ENCODE data around the gene C2orf68. TPM values are rescaled to one million over a fixed set of nuclear protein-coding genes. Genes with fewer than 3 reads are reported as not detected.

Gene C2orf68
- total and polyA plus RNA-seq, 4 donors = 7.6 to 20.9 (median 11.6) TPM

DNA sequence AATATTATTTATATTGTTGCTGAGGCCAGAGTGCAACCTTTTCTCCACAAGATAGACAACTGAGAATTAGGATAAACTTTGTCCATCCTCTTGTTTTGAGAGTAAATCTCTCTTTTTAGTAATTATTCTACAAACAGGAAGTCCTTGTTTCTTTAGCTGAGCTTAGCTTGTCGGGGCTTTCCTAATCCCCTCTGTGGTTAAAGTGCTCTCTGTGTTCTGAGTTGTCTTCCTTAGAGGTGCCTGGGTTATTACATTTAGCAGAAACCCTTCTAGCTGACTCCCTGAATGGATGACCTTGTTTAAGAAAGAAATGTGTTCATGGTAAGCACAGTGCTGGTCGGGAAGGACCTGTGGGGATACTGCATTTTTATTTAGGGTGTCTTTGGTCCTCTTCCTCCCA is 16.8 kb upstream of the C2orf68 start:
- Histone ChIP-seq H3K27me3 (ENCODE audit: control insufficient read depth in 4 of 4, insufficient read depth in 4 of 4, low read length in 3 of 4) (no peaks in the 10 kb centered on the region), H3K9me3 (ENCODE audit: control insufficient read depth in 4 of 4, low read length in 3 of 4) (no peaks in the 10 kb centered on the region), H3K4me1 (ENCODE audit: control insufficient read depth in 4 of 4, insufficient read depth in 4 of 4, low read length in 3 of 4) (no peaks in the 10 kb centered on the region), H3K4me3 (ENCODE audit: low read depth in 1 of 3, low read length in 3 of 3) (no peak overlapping the region), H3K27ac (ENCODE audit: low read depth in 1 of 2, low read length in 2 of 2) (no peak overlapping the region), H3K9ac (ENCODE audit: low read depth in 1 of 2, low read length in 2 of 2) (no peak overlapping the region), H3K36me3 (ENCODE audit: control insufficient read depth in 4 of 4, insufficient read depth in 3 of 4, low read depth in 1 of 4, low read length in 3 of 4) (peaks cover 15 to 69% (median 50%) of the 10 kb centered on the region in 4 donors)
- DNase-seq (ENCODE audit: low spot score) = no peak
- 75% methylated on average over 2 of the region's 2 CpGs for WGBS
- TF ChIP-seq TAF1 (conservative IDR thresholded peaks at IDR 0.05) = no peak
- TF ChIP-seq JUND (IDR thresholded peaks at IDR 0.05) = no peak
- TF ChIP-seq HNF4A (conservative IDR thresholded peaks at IDR 0.05) = no peak
- TF ChIP-seq REST (IDR thresholded peaks at IDR 0.05) = no peak
- TF ChIP-seq HNF4G (IDR thresholded peaks at IDR 0.05) = no peak
- TF ChIP-seq RXRA (IDR thresholded peaks at IDR 0.05) = no peak
- no peak for TF ChIP-seq ZBTB33 (IDR thresholded peaks at IDR 0.05)

DNA sequence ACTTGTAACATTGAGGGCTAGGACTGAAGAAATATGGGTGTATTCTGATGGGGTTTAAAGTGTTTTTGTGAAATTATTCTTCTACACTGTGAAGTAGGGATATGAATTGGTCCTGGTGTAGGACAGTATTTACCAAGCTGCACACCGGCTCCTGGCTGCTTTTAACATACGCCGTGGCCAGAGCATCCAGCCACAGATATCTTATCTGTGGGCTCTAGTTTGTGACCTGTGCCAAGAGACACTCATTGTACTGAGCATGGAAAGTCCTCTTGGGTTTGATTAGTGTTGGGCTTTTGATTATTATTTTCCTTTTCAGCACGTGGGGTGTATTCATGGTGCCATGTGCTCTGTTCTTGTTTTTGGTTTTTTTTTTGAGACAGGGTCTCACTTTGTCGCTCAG is 12.1 kb upstream of the C2orf68 start:
- Histone ChIP-seq H3K27ac (ENCODE audit: low read depth in 1 of 2, low read length in 2 of 2) (no peak overlapping the region), H3K9me3 (ENCODE audit: control insufficient read depth in 4 of 4, low read length in 3 of 4) (no peaks in the 10 kb centered on the region), H3K36me3 (ENCODE audit: control insufficient read depth in 4 of 4, insufficient read depth in 3 of 4, low read depth in 1 of 4, low read length in 3 of 4) (peaks cover 22 to 67% (median 53%) of the 10 kb centered on the region in 4 donors), H3K4me3 (ENCODE audit: low read depth in 1 of 3, low read length in 3 of 3) (no peak overlapping the region), H3K27me3 (ENCODE audit: control insufficient read depth in 4 of 4, insufficient read depth in 4 of 4, low read length in 3 of 4) (no peaks in the 10 kb centered on the region), H3K4me1 (ENCODE audit: control insufficient read depth in 4 of 4, insufficient read depth in 4 of 4, low read length in 3 of 4) (no peaks in the 10 kb centered on the region), H3K9ac (ENCODE audit: low read depth in 1 of 2, low read length in 2 of 2) (no peak overlapping the region)
- no peak for TF ChIP-seq GABPA (IDR thresholded peaks at IDR 0.05 in 1 of 2, conservative IDR thresholded peaks at IDR 0.05 in 1 of 2)
- TF ChIP-seq TAF1 (conservative IDR thresholded peaks at IDR 0.05) = no peak
- WGBS = 93% methylated on average over 5 of the region's 5 CpGs
- DNase-seq (ENCODE audit: low spot score) = no peak

- H3K4me1 ChIP-seq (ENCODE audit: control insufficient read depth in 4 of 4, insufficient read depth in 4 of 4, low read length in 3 of 4) = peaks cover 0 to 12% (median 11%) of the 10 kb centered on the region in 4 donors
- H3K9ac ChIP-seq (ENCODE audit: low read depth in 1 of 2, low read length in 2 of 2) = no peak overlapping the region
- peaks cover 17 to 51% (median 39%) of the 10 kb centered on the region in 4 donors for H3K36me3 ChIP-seq (ENCODE audit: control insufficient read depth in 4 of 4, insufficient read depth in 3 of 4, low read depth in 1 of 4, low read length in 3 of 4)
- TF ChIP-seq YY1 (IDR thresholded peaks at IDR 0.05) (no peak), EGR1 (IDR thresholded peaks at IDR 0.05; ENCODE audit: low read depth in 2 of 2) (no peak), TAF1 (conservative IDR thresholded peaks at IDR 0.05) (no peak), FOXA2 (IDR thresholded peaks at IDR 0.05) (no peak), GABPA (IDR thresholded peaks at IDR 0.05 in 1 of 2, conservative IDR thresholded peaks at IDR 0.05 in 1 of 2) (no peak), RXRA (IDR thresholded peaks at IDR 0.05) (no peak), JUND (IDR thresholded peaks at IDR 0.05) (no peak), REST (IDR thresholded peaks at IDR 0.05) (no peak), RAD21 (IDR thresholded peaks at IDR 0.05) (no peak)
- TF ChIP-seq, protein P1, sequence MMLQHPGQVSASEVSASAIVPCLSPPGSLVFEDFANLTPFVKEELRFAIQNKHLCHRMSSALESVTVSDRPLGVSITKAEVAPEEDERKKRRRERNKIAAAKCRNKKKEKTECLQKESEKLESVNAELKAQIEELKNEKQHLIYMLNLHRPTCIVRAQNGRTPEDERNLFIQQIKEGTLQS (IDR thresholded peaks at IDR 0.05) = no peak
- no peaks in the 10 kb centered on the region for H3K27me3 ChIP-seq (ENCODE audit: control insufficient read depth in 4 of 4, insufficient read depth in 4 of 4, low read length in 3 of 4)
- H3K27ac ChIP-seq (ENCODE audit: low read depth in 1 of 2, low read length in 2 of 2) = no peak overlapping the region
- no peak overlapping the region for H3K4me3 ChIP-seq (ENCODE audit: low read depth in 1 of 3, low read length in 3 of 3)
- 82% methylated on average over 1 of the region's 1 CpG for WGBS
- no peaks in the 10 kb centered on the region for H3K9me3 ChIP-seq (ENCODE audit: control insufficient read depth in 4 of 4, low read length in 3 of 4)
- no peak for DNase-seq (ENCODE audit: low spot score)
Observed at GRCh38 chr2:85621338-85621737, 9.5 kb upstream of the C2orf68 start.

Data from liver (tissue), 9 donors.